GM21381 (cell line): ENCODE measurements around the gene MOG.
"Not testable (repeated sequence)": the region's sequence is repeated elsewhere in the genome, so short reads cannot be mapped to it uniquely, and the experiment has no call there.

Experiments used
- ATAC-seq: cut with Tn5 transposase; IDR thresholded peaks from one replicate; pipeline ENCODE4 v1.9.1; 2021; ENCODE audit warnings: mild to moderate bottlenecking, moderate library complexity; ENCODE audit not compliant: unreplicated experiment

Gene MOG

GRCh38 chr6:29637247-29637646, 19.6 kb upstream of the MOG start:
- ATAC-seq: no peak

- ATAC-seq: no peak
These were observed 15.3 kb upstream of the MOG start for GRCh38 chr6:29641430-29642148.

GRCh38 chr6:29647927-29648642, 8.8 kb upstream of the MOG start:
- ATAC-seq: no peak

GRCh38 chr6:29649701-29650673, 6.9 kb upstream of the MOG start:
- peak; percentile 94 for ATAC-seq

GRCh38 chr6:29651413-29652197, 5.3 kb upstream of the MOG start:
- no peak for ATAC-seq

- ATAC-seq: no peak
These were observed 4.7 kb upstream of the MOG start for GRCh38 chr6:29652198-29652584.

- no peak for ATAC-seq
These were observed 3.3 kb upstream of the MOG start for GRCh38 chr6:29653452-29654038.

GRCh38 chr6:29655658-29656057, 1.2 kb upstream of the MOG start:
- no peak for ATAC-seq

- no peak for ATAC-seq
These were observed 735 bp upstream of the MOG start for GRCh38 chr6:29656157-29656556.

GRCh38 chr6:29661071-29661470, 4.2 kb downstream of the MOG start:
- ATAC-seq: no peak

GRCh38 chr6:29661502-29662141, 4.7 kb downstream of the MOG start:
- not testable (repeated sequence) for ATAC-seq

GRCh38 chr6:29663300-29664042, 6.6 kb downstream of the MOG start:
- no peak for ATAC-seq

- ATAC-seq: no peak
These were observed 9.3 kb downstream of the MOG start for GRCh38 chr6:29665942-29666825.

- ATAC-seq: no peak
These were observed 9.9 kb downstream of the MOG start for GRCh38 chr6:29666826-29667130.

- ATAC-seq: no peak
These were observed 10.3 kb downstream of the MOG start for GRCh38 chr6:29667158-29667557.

- ATAC-seq: no peak
These were observed 14.1 kb downstream of the MOG start for GRCh38 chr6:29671026-29671425.

GRCh38 chr6:29672116-29672515, 15.2 kb downstream of the MOG start:
- ATAC-seq: not testable (repeated sequence)

- no peak for ATAC-seq
These were observed 16.3 kb downstream of the MOG start for GRCh38 chr6:29673161-29673560.
